ENCODE results near the gene PDCD1. TPM values are rescaled to one million over a fixed set of nuclear protein-coding genes. Genes with fewer than 3 reads are reported as not detected.
A peak's percentile ranks its signal among the peaks of the same experiment; 100 is the strongest.

The PDCD1 gene
- total and polyA plus RNA-seq, 2 of the 13 experiments (the other 11 are each of a cell fraction or from before 2014, with no cell fraction given), result 0.04 TPM; not detected in 1

- TF ChIP-seq NR2F6 (IDR thresholded peaks at IDR 0.05) (no peak), NR2F6 (CRISPR knock-in tag; IDR thresholded peaks at IDR 0.05) (peak; percentile 36; the same call in 1 of the 2 replicates), SP1 (IDR thresholded peaks at IDR 0.05) (no peak), SP1 (CRISPR knock-in tag; IDR thresholded peaks at IDR 0.05) (peak; percentile 33; the same call in 1 of the 2 replicates), SMAD1 (CRISPR knock-in tag; IDR thresholded peaks at IDR 0.05; ENCODE audit: borderline replicate concordance, low read depth) (no peak), PLSCR1 (CRISPR knock-in tag; IDR thresholded peaks at IDR 0.05; ENCODE audit: borderline replicate concordance) (no peak), MAZ (IDR thresholded peaks at IDR 0.05; ENCODE audit: borderline replicate concordance, low read depth, low read length) (peak; percentile 77; the same call in 1 of the 2 replicates), MAZ (CRISPR knock-in tag; IDR thresholded peaks at IDR 0.05; ENCODE audit: low read depth) (peak; percentile 35; the same call in 1 of the 2 replicates), ETV5 (CRISPR knock-in tag; IDR thresholded peaks at IDR 0.05; ENCODE audit: borderline replicate concordance) (0 out of 2 replicates have a peak, but pooled peaks have one; percentile 21), SALL1 (CRISPR knock-in tag; IDR thresholded peaks at IDR 0.05) (0 out of 2 replicates have a peak, but pooled peaks have one; percentile 19), ZNF687 (CRISPR knock-in tag; IDR thresholded peaks at IDR 0.05) (peak; percentile 28; the same call in 1 of the 2 replicates), FOSL2 (CRISPR knock-in tag; IDR thresholded peaks at IDR 0.05) (peak; percentile 26; the same call in 1 of the 2 replicates), SSRP1 (CRISPR knock-in tag; IDR thresholded peaks at IDR 0.05) (no peak), KDM2A (CRISPR knock-in tag; IDR thresholded peaks at IDR 0.05; ENCODE audit: borderline replicate concordance, low read depth) (peak; percentile 78; the same call in 1 of the 2 replicates), ZBTB33 (CRISPR knock-in tag; IDR thresholded peaks at IDR 0.05) (peak; percentile 85), HNRNPK (IDR thresholded peaks at IDR 0.05; ENCODE audit: low read depth, low read length, poor library complexity, severe bottlenecking) (peak; percentile 52), ZNF652 (CRISPR knock-in tag; IDR thresholded peaks at IDR 0.05; ENCODE audit: borderline replicate concordance, low read depth) (no peak), ZNF580 (CRISPR knock-in tag; IDR thresholded peaks at IDR 0.05; ENCODE audit: borderline replicate concordance, low read depth) (no peak), HDAC1 (CRISPR knock-in tag; IDR thresholded peaks at IDR 0.05) (no peak), RXRB (CRISPR knock-in tag; IDR thresholded peaks at IDR 0.05; ENCODE audit: borderline replicate concordance) (peak; percentile 41; the same call in 1 of the 2 replicates), FOXK1 (CRISPR knock-in tag; IDR thresholded peaks at IDR 0.05; ENCODE audit: borderline replicate concordance, low read depth) (peak; percentile 46; the same call in 1 of the 2 replicates), STAG1 (CRISPR knock-in tag; IDR thresholded peaks at IDR 0.05) (peak; percentile 86), SAP130 (CRISPR knock-in tag; IDR thresholded peaks at IDR 0.05; ENCODE audit: low read depth) (peak; percentile 46; the same call in 1 of the 2 replicates)
Observed at GRCh38 chr2:241877989-241878970, 19.6 kb upstream of the PDCD1 start (continued).
